Neural cell (in vitro differentiated cells): ENCODE data around the gene NELL1. TPM values are rescaled to one million over a fixed set of nuclear protein-coding genes. Genes with fewer than 3 reads are reported as not detected.

ENCODE experiments used
- H2AFZ ChIP-seq: fragments of 200-600, 300-800 bp; sonication (generic), shearing (Covaris generic); 2 replicates; pipeline ENCODE4 v1.6.0; 2014; ENCODE audit warnings: low read depth, mild to moderate bottlenecking, antibody characterized with exemption, low read length, moderate library complexity
- H3F3A ChIP-seq: fragments of 200-600 bp; shearing (Covaris generic); 2 replicates; pipeline ENCODE4 v1.6.1; 2016; ENCODE audit warnings: mild to moderate bottlenecking, moderate library complexity, mixed read lengths, antibody characterized with exemption, low read length; ENCODE audit not compliant: insufficient read depth, poor library complexity, severe bottlenecking
- H3K27ac ChIP-seq: fragments of 200-600, 300-800 bp; sonication (generic), shearing (Covaris generic); 2 replicates; pipeline ENCODE4 v1.5.1; 2014; ENCODE audit warnings: mild to moderate bottlenecking, low read length, moderate library complexity
- H3K27me3 ChIP-seq: fragments of 300-800, 200-600 bp; sonication (generic), shearing (Covaris generic); 2 replicates; pipeline ENCODE4 v1.6.0; 2014; ENCODE audit warnings: mild to moderate bottlenecking, low read depth, low read length, moderate library complexity; ENCODE audit not compliant: insufficient read depth
- H3K36me3 ChIP-seq: fragments of 300-800, 200-600 bp; sonication (generic), shearing (Covaris generic); 2 replicates; pipeline ENCODE4 v1.5.1; 2014; ENCODE audit warnings: mild to moderate bottlenecking, antibody characterized with exemption, low read length, moderate library complexity; ENCODE audit not compliant: insufficient read depth
- H3K4me2 ChIP-seq: fragments of 300-800, 200-600 bp; sonication (generic), shearing (Covaris generic); 2 replicates; pipeline ENCODE4 v1.6.0; 2014; ENCODE audit warnings: mild to moderate bottlenecking, low read length
- H3K4me3 ChIP-seq: fragments of 300-800, 200-600 bp; sonication (generic), shearing (Covaris generic); 2 replicates; pipeline ENCODE4 v1.5.1; 2014; ENCODE audit warnings: mild to moderate bottlenecking, low read length, moderate library complexity
- H3K79me2 ChIP-seq: fragments of 200-600 bp; shearing (Covaris generic); replicated peaks from 2 replicates; pipeline ENCODE4 v1.6.0; 2014; ENCODE audit warnings: mild to moderate bottlenecking, low read length, moderate library complexity; ENCODE audit not compliant: insufficient read depth
- H3K9ac ChIP-seq: fragments of 300-800, 200-600 bp; sonication (generic), shearing (Covaris generic); 2 replicates; pipeline ENCODE4 v1.6.1; 2016; ENCODE audit warnings: mild to moderate bottlenecking, low read length, mixed read lengths
- H3K9me2 ChIP-seq: fragments of 200-600 bp; shearing (Covaris generic); 2 replicates; pipeline ENCODE4 v1.6.1; 2016; ENCODE audit warnings: mild to moderate bottlenecking, low read length, mixed read lengths; ENCODE audit not compliant: insufficient read depth
- H3K9me3 ChIP-seq: fragments of 200-600, 300-800 bp; sonication (generic), shearing (Covaris generic); 2 replicates; pipeline ENCODE4 v1.6.1; 2016; ENCODE audit warnings: mild to moderate bottlenecking, mixed run types, low read length, moderate library complexity, mixed read lengths
- H4K20me1 ChIP-seq: fragments of 200-600 bp; shearing (Covaris generic); 2 replicates; pipeline ENCODE4 v1.6.1; 2016; ENCODE audit warnings: mild to moderate bottlenecking, mixed run types; ENCODE audit not compliant: insufficient read depth
- EP300 ChIP-seq: fragments of 450-650 bp; conservative IDR thresholded peaks from 2 replicates; pipeline ENCODE4 v1.6.1; 2014; ENCODE audit warnings: antibody characterized with exemption, mild to moderate bottlenecking, moderate library complexity; ENCODE audit not compliant: poor library complexity, severe bottlenecking
- EZH2 ChIP-seq: fragments of 200-600, 300-800 bp; shearing (Covaris generic), sonication (generic); IDR thresholded peaks from 2 replicates; pipeline ENCODE4 v1.6.1; 2014; ENCODE audit warnings: antibody characterized with exemption, low read length, borderline replicate concordance, mild to moderate bottlenecking; ENCODE audit not compliant: insufficient read depth, poor library complexity, severe bottlenecking
- MXI1 ChIP-seq: fragments of 450-650 bp; conservative IDR thresholded peaks from 2 replicates; pipeline ENCODE4 v1.6.1; 2014; ENCODE audit warnings: antibody characterized with exemption, mild to moderate bottlenecking; ENCODE audit not compliant: poor library complexity, severe bottlenecking
- POLR2AphosphoS5 ChIP-seq: IDR thresholded peaks from 2 replicates; pipeline ENCODE4 v1.6.1; 2012
- RAD21 ChIP-seq: fragments of 450-650 bp; conservative IDR thresholded peaks from 2 replicates; pipeline ENCODE4 v1.6.1; 2014; ENCODE audit warnings: antibody characterized with exemption, mild to moderate bottlenecking, moderate library complexity
- SMC3 ChIP-seq: fragments of 450-650 bp; conservative IDR thresholded peaks from 2 replicates; pipeline ENCODE4 v1.6.1; 2014; ENCODE audit warnings: antibody characterized with exemption, mild to moderate bottlenecking, moderate library complexity; ENCODE audit not compliant: poor library complexity
- TAF1 ChIP-seq: IDR thresholded peaks from 2 replicates; pipeline ENCODE4 v1.6.1; 2012; ENCODE audit warnings: low read depth
- polyA plus RNA-seq: library from polyadenylated mRNA; depleted of rRNA; stranded (reverse); fragments of >200 nt; gene quantifications from 2 replicates; pipeline ENCODE4 v1.2.3, GENCODE V29; 2014
- TF ChIP-seq, protein P1 (sequence below): IDR thresholded peaks from 2 replicates; pipeline ENCODE4 v1.6.1; 2012; ENCODE audit warnings: borderline replicate concordance
- TF ChIP-seq, protein P2 (sequence below): fragments of 450-650 bp; IDR thresholded peaks from 2 replicates; pipeline ENCODE4 v1.5.1; 2014; ENCODE audit warnings: antibody characterized with exemption, mild to moderate bottlenecking, moderate library complexity; ENCODE audit not compliant: poor library complexity, severe bottlenecking

Gene NELL1
- polyA plus RNA-seq, 1 donor from 2014 or later, result 70.4 TPM

- TF ChIP-seq EP300 (no peak), EZH2 (no peak), MXI1 (no peak), POLR2AphosphoS5 (no peak), SMC3 (no peak), TAF1 (no peak), RAD21 (no peak)
- TF ChIP-seq, protein P1, sequence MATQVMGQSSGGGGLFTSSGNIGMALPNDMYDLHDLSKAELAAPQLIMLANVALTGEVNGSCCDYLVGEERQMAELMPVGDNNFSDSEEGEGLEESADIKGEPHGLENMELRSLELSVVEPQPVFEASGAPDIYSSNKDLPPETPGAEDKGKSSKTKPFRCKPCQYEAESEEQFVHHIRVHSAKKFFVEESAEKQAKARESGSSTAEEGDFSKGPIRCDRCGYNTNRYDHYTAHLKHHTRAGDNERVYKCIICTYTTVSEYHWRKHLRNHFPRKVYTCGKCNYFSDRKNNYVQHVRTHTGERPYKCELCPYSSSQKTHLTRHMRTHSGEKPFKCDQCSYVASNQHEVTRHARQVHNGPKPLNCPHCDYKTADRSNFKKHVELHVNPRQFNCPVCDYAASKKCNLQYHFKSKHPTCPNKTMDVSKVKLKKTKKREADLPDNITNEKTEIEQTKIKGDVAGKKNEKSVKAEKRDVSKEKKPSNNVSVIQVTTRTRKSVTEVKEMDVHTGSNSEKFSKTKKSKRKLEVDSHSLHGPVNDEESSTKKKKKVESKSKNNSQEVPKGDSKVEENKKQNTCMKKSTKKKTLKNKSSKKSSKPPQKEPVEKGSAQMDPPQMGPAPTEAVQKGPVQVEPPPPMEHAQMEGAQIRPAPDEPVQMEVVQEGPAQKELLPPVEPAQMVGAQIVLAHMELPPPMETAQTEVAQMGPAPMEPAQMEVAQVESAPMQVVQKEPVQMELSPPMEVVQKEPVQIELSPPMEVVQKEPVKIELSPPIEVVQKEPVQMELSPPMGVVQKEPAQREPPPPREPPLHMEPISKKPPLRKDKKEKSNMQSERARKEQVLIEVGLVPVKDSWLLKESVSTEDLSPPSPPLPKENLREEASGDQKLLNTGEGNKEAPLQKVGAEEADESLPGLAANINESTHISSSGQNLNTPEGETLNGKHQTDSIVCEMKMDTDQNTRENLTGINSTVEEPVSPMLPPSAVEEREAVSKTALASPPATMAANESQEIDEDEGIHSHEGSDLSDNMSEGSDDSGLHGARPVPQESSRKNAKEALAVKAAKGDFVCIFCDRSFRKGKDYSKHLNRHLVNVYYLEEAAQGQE, result no peak
- TF ChIP-seq, protein P2, sequence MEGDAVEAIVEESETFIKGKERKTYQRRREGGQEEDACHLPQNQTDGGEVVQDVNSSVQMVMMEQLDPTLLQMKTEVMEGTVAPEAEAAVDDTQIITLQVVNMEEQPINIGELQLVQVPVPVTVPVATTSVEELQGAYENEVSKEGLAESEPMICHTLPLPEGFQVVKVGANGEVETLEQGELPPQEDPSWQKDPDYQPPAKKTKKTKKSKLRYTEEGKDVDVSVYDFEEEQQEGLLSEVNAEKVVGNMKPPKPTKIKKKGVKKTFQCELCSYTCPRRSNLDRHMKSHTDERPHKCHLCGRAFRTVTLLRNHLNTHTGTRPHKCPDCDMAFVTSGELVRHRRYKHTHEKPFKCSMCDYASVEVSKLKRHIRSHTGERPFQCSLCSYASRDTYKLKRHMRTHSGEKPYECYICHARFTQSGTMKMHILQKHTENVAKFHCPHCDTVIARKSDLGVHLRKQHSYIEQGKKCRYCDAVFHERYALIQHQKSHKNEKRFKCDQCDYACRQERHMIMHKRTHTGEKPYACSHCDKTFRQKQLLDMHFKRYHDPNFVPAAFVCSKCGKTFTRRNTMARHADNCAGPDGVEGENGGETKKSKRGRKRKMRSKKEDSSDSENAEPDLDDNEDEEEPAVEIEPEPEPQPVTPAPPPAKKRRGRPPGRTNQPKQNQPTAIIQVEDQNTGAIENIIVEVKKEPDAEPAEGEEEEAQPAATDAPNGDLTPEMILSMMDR, result no peak
Measured at GRCh38 chr11:21505070-21505469, 835.7 kb downstream of the NELL1 start.

DNA sequence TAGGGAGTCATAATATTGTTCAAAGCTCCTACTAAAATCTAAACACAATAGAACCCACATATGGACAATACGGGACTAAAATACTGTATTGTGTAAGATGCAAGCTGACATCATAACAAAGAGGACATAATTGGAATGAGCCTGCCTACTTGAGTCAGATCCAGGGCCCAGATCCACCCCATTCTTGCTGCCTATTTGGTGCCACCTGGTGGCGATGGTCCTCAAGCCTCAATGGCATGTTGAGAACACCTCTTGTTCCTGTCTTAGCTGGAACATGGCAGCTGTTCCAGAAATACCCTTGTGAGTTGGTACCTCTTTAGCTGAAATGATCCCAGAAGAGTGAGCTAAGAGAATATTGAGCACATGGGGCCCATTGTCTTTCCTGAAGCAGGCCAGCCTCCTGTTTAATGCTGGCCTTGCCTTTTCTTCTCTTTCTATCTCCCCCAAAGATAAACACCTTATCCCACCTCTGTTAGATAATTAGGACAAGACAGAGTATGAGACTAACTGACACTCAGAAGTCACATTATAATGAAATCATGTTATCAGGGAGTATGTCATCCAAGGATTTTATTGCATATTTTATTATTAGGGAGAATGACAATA, 842.6 kb downstream of the NELL1 start:
- TF ChIP-seq, protein P2, result peak; percentile 57
- TF ChIP-seq POLR2AphosphoS5 (no peak), RAD21 (peak; percentile 58), TAF1 (no peak), SMC3 (peak; percentile 65)
- TF ChIP-seq, protein P1, result no peak
- Histone ChIP-seq H3K27ac (no peak overlapping the region), H3K36me3 (no peaks in the 10 kb centered on the region), H3K4me3 (no peak overlapping the region), H3K27me3 (no peaks in the 10 kb centered on the region), H3K9ac (no peak overlapping the region), H3K4me2 (no peak overlapping the region), H3K79me2 (no peaks in the 10 kb centered on the region), H4K20me1 (no peaks in the 10 kb centered on the region), H3K9me2 (no peaks in the 10 kb centered on the region), H3K9me3 (no peaks in the 10 kb centered on the region), H2AFZ (no peak overlapping the region), H3F3A (no peaks in the 10 kb centered on the region)

More at GRCh38 chr11:21505070-21505469, 835.7 kb downstream of the NELL1 start:
- Histone ChIP-seq H3K4me3 (no peak overlapping the region), H3K27ac (no peak overlapping the region), H3K36me3 (no peaks in the 10 kb centered on the region), H3K9ac (no peak overlapping the region), H3F3A (no peaks in the 10 kb centered on the region), H2AFZ (no peak overlapping the region), H3K4me2 (no peak overlapping the region), H3K27me3 (no peaks in the 10 kb centered on the region), H3K9me3 (no peaks in the 10 kb centered on the region), H3K9me2 (no peaks in the 10 kb centered on the region), H3K79me2 (no peaks in the 10 kb centered on the region), H4K20me1 (no peaks in the 10 kb centered on the region)
